Mononuclear cell (primary cell): Measurements from ENCODE around the gene PYGB. TPM values are rescaled to one million over a fixed set of nuclear protein-coding genes. Genes with fewer than 3 reads are reported as not detected.

ENCODE experiments used
- H3K27me3 ChIP-seq: 2 replicates; pipeline ENCODE4 v1.6.0; 2011; ENCODE audit warnings: low read length, control low read depth; ENCODE audit not compliant: insufficient read depth
- H3K4me1 ChIP-seq: 2 replicates; pipeline ENCODE4 v1.5.1; 2011; ENCODE audit warnings: mild to moderate bottlenecking, low read length, control low read depth; ENCODE audit not compliant: insufficient read depth
- H3K4me3 ChIP-seq: 2 replicates; pipeline ENCODE4 v1.5.1; 2011; ENCODE audit warnings: mild to moderate bottlenecking, low read length, moderate library complexity
- H3K9me3 ChIP-seq: 2 replicates; pipeline ENCODE4 v1.5.1; 2011; ENCODE audit warnings: low read depth, mild to moderate bottlenecking, control low read depth, low read length
- total RNA-seq: library from RNA; depleted of rRNA; stranded (reverse); fragments of >200 nt; gene quantifications from one replicate; pipeline ENCODE4 v1.2.3, GENCODE V29; 2012

PYGB gene
- total RNA-seq, 1 donor = 24.8 TPM

DNA sequence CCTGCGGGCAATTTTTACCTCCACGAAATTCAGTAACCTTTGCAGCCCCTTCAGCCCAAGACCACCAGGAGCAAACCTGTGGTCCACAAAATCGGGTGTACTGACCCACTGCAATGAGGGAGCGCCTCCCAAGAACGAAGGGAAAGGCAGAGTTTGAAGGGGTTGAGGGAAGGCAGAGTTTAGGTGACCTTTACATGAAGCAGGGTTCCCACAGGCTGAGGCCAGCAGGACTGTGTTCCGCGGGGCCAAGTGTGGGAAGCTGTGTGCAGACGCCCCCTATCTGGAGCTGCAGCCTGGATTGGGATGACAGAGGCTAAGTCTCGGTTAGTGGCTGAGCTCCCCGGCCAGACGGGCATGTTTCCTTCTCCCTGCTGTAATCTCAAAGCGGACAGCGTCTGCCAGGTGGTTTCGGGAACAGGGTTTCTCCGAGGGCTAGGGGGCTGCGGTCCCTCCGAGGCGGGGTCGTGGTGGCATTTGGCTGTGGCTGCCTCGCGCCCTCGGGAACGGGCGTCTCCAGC lies 826 bp upstream of the PYGB start:
- Histone ChIP-seq H3K4me3 (peak overlapping the region; percentile 75), H3K27me3 (no peaks in the 10 kb centered on the region), H3K4me1 (peaks cover 37% of the 10 kb centered on the region), H3K9me3 (no peaks in the 10 kb centered on the region)

DNA sequence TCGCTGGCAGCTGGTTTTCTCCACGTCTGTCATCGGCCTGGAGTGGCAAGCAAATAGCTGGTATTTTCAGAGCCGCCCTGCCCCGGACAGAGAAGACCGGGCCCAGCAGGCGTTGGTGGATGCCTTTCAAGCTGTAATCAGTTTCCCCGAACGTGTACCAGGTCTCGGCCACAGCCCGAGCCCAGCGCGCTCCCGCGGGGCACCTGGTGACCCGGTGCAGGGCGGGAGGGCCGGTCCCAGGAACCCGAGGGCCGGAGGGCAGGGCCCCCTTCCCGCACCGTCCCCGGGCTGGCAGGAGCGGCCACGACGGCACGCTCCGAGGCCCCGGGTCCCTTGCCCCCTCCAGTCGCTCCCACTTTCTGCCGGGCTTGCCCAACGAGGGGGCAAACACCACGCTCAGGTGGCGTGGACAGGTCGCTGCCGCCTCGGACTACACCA lies 348 bp upstream of the PYGB start:
- Histone ChIP-seq H3K4me3 (peak overlapping the region; percentile 75), H3K27me3 (no peaks in the 10 kb centered on the region), H3K9me3 (no peaks in the 10 kb centered on the region), H3K4me1 (peaks cover 37% of the 10 kb centered on the region)

DNA sequence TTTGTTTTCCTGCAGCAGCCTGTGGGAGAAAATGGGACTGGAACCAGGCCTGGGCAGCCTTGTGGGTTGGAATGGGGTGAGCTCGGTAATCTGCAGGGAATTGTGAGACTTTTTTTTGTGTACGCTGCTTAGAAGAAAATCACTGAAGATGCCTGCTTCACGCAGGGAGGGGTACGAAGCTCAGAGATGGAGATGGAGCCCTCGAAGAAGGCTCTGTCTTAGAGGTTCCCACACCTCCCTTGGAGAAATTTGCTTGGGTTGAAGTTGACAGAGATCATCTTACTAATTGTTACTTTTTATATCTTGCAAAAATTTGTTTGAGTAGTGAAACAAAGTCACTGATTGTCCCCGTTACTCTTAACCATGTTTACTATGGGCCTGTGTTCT lies 894 bp downstream of the PYGB start:
- Histone ChIP-seq H3K9me3 (no peaks in the 10 kb centered on the region), H3K27me3 (no peaks in the 10 kb centered on the region), H3K4me3 (peak overlapping the region; percentile 75), H3K4me1 (peaks cover 37% of the 10 kb centered on the region)

DNA sequence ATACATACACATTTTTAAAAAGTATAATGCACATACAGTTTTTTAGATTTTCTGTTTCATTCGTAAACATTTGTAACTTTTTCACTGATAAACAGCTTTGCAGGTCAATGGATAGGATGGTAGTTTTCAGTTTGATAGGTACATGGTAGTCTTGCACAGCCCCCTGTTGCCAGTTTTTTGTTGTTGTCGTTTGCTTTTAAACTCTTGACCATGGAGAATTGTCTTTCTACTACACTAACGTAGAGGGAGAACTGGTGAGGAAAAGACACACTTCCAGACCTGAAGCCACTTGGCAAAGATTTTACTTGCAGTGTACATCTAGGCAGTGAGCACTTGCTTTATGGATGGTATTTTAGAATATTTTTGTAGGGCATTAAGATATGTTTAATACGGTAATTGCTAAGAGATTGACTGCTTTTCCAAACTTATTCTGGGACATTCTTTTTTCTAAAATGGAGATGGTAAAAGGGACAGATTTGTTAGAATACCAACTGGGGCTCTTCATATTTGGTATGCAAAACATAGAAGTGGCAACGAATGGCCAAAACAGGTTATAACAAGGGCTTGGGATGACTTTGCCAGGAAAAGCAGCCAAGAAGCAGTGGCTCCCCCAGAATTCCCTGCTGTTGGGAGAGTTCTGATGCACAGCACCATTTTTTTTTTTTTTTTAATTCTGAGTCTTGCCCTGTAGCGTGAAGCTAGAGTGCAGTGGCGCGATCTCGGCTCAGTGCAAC lies 1.5 kb downstream of the PYGB start:
- H3K27me3 ChIP-seq = no peaks in the 10 kb centered on the region
- no peak overlapping the region for H3K4me3 ChIP-seq
- H3K4me1 ChIP-seq = peaks cover 37% of the 10 kb centered on the region
- no peaks in the 10 kb centered on the region for H3K9me3 ChIP-seq

DNA sequence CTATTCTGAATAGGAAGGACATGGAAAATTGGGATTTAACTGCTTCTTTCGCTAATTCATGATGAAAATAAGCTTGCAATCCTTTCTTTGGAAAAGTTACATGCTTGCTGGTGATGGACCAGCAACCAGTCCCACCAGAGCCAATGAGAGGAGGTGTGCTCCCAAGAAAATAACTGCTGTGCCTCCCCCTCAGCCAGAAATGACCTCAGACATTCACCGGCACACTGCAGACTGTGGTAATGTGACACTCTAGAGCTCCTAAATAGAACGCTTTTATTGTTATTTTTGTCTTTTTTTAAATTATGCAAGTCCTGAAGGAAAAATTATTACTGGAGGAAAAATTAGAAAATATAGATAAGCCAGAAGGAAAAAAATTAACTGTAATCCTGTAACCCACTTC lies 2.6 kb downstream of the PYGB start:
- Histone ChIP-seq H3K27me3 (no peaks in the 10 kb centered on the region), H3K9me3 (no peaks in the 10 kb centered on the region), H3K4me3 (no peak overlapping the region), H3K4me1 (peaks cover 37% of the 10 kb centered on the region)

DNA sequence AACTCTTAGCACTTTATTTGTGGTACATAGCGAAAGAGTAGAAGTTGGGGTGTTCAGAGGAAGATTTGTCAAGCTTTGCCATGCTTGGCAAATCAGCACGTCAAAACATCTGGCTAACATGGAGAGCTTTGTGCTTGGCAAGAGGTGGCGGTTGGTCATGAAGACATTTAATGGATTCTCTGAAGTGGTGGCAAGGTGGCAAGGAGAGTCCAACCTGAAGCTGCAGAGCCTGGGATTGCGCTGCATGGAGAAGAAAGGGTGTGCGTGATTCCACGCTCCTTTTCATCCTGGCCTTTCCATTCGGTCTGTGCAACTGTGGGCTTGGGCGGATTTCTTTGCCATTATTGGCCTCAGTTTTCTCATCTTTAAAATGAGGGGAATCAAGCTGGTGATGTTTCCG lies 3.1 kb downstream of the PYGB start:
- no peak overlapping the region for H3K4me3 ChIP-seq

DNA sequence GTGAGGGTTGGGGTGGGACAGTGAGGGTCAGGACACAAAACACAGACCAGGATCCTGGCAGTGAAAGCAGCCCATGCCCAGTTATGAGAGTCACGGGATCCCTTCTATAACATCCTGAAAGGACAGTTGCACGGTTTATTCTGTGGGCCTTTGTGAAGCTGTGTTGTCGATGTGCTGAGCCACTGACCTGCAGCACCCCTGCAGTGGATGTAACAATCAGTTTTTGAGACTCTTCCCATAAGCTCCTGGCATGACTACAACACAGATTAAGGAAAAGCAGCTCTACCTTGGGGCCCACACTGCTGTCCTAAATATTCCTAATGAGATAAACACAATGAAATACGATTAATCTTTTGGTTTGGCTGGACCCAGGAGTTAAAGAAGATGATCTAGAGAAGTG lies 3.7 kb downstream of the PYGB start:
- Histone ChIP-seq H3K27me3 (no peaks in the 10 kb centered on the region), H3K4me1 (peaks cover 37% of the 10 kb centered on the region), H3K4me3 (no peak overlapping the region), H3K9me3 (no peaks in the 10 kb centered on the region)

More for the DNA sequence above, 3.1 kb downstream of the PYGB start:
- H3K4me1 ChIP-seq = peaks cover 37% of the 10 kb centered on the region
- no peaks in the 10 kb centered on the region for H3K9me3 ChIP-seq
- H3K27me3 ChIP-seq = no peaks in the 10 kb centered on the region

DNA sequence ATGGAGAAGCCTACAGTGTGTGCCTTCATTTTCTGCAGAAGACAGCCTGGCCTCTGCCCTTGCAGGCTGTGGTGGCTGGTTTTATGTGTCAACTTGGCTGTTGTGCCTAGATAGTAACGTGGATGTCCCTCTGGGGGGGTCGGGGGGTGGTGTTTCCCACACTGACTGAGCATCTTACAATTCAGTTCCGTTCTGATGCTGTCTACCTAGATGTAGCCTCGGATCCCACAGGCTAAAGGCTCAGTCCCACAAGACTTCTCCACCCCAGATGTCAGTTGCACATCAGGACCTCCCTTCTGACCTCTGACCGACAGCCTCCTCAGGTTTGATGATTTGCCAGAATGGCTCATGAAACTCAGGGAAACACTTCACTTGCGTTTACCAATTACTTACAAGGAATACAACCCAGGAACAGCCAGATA lies 4.4 kb downstream of the PYGB start:
- Histone ChIP-seq H3K4me3 (no peak overlapping the region), H3K4me1 (peaks cover 31% of the 10 kb centered on the region), H3K27me3 (no peaks in the 10 kb centered on the region), H3K9me3 (no peaks in the 10 kb centered on the region)

DNA sequence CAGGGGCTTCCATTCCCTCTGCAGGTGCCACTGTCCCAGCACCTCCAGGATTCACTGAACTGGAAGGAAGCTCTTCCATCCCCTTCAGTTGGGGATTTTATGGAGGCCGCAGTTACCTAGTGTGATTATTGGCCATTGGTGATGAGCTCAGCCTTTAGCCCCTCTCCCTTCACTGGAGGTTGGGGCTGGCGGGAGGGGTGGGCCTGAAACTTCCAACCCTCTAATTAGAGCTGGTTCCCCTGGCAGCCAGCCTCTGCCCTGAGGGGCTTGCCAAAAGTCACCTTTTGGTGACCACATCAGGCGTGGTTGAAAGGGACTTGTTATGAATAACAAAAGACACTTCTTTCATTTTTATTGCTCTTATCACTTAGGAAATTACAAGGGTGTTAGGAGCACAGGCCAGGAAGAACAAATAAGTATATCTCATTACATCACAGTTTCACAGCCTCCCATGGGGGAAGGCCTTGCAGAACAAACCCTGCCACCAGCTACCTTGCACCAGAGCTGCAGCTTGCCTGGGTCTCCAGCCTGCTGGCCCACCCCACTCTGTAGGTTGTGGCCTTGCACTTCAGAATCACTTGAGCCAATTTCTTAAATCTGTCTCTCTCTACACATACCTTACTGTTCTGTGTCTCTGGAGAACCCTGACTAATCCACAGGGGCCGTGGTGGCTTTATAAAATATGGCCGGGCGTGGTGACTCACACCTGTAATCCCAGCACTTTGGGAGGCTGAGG lies 5.0 kb downstream of the PYGB start:
- H3K4me1 ChIP-seq = peaks cover 27% of the 10 kb centered on the region
- no peaks in the 10 kb centered on the region for H3K27me3 ChIP-seq
- no peaks in the 10 kb centered on the region for H3K9me3 ChIP-seq
- no peak overlapping the region for H3K4me3 ChIP-seq

DNA sequence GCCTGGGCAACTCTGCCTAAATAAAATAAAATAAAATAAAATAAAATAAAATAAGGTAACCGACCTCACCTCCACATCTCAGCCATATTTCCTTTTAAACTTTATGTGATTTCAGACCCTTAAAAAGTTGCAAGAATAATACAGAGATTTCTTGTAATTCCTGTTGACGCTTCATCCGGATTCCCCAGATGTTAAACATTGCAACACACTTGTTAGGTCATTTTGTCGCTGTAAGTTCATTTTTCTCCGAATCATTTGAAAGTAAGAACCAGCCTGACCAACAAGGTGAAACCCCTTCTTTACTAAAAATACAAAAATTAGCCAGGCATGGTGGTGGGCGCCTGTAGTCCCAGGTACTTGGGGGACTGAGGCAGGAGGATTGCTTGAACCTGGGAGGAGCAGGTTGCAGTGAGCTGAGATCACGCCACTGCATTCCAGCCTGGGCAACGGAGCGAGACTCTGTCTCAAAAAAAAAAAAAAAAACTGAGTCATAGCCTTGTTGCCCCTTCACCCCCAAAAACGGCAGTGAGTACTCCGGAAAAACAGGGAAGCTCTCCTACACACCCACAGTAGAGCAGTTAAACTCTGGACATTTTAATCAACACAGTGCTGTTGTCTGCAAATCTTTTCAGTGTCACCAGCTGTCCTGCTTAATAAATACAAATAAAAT lies 5.9 kb downstream of the PYGB start:
- Histone ChIP-seq H3K9me3 (no peaks in the 10 kb centered on the region), H3K4me1 (peaks cover 24% of the 10 kb centered on the region), H3K27me3 (no peaks in the 10 kb centered on the region), H3K4me3 (no peak overlapping the region)

DNA sequence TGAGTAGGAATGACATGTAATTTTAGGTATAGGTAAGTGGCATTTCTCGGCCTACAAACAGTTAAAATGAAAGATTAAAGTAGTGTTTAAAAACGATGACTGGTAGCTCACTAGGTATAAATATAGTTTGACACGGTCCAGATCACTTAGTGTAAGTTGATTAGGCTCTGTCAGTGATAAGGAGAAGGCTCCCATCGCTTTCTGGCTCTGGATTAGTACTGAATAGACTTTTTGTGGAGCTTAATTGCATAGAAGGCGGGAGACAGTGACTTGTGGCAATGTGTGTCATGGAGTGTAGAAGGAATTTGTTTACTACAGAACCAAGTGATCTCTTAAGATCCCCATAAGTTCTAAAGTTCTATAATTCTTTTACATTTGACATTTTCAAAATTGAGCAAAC lies 6.7 kb downstream of the PYGB start:
- Histone ChIP-seq H3K9me3 (no peaks in the 10 kb centered on the region), H3K27me3 (no peaks in the 10 kb centered on the region), H3K4me3 (no peak overlapping the region), H3K4me1 (peaks cover 16% of the 10 kb centered on the region)

DNA sequence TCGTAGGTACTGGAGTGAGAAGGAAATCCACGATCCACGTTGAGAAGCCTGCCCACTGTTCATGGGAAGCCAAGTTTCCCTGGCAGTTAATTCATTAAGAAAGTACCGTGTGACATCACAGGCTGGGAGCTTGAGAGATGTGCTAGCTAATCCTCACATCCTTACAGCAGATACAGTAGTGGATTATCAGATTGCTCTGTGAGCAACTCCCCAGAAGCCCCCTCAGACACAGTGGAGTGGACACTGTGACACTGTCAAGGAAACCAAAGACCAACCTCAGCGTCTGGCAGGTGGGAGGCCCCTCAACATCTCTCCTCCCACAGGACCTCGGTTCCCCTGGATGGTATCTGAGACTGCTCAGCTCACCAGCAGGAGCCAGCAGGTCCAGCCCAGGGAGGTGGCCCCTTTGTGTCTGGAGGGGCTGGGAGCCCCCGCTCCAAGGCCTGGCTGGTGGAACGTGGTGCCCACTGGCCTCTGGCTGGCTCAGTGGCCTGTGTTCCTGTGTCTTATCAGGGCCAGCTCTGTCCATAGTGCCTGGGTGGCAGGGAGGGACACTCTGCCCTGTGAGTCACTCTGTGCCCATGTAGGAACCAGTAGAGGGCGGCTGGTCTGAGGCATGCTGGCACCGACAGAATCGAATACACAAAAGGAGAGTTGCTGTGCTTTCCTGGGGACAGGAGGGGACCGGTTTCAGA lies 7.2 kb downstream of the PYGB start:
- Histone ChIP-seq H3K9me3 (no peaks in the 10 kb centered on the region), H3K4me3 (no peak overlapping the region), H3K4me1 (peaks cover 10% of the 10 kb centered on the region), H3K27me3 (no peaks in the 10 kb centered on the region)

DNA sequence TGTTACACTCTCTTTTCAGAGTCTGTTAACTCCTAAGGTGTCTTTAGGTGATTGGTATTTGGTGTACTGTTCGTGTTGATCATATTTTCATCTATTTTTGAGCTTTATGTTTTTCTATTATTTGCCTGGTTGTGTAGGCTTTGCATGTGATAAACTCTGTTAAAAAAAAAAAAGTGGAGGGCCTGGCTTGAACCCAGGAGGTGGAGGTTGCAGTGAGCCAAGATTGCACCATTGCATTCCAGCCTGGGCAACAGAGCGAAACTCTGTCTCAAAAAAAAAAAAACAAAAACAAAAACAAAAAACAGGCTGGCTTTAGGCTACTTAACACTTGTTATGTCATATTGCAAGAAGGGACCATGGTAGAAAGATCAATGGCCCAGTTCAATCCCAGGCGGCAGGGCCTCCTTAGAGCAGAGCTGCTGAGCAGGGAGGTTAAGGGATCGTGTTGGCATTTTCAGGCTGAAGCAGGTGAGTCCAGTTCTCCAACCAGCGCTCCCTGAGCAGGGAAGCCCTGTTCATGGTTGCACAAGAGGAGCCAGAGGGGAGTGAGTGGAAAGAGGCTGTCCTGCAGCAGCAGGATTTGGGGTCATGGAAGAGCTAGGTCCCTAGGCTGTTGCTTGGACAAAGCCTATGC lies 8.5 kb downstream of the PYGB start:
- peaks cover 3% of the 10 kb centered on the region for H3K4me1 ChIP-seq
- no peaks in the 10 kb centered on the region for H3K27me3 ChIP-seq
- H3K4me3 ChIP-seq = no peak overlapping the region
- no peaks in the 10 kb centered on the region for H3K9me3 ChIP-seq

DNA sequence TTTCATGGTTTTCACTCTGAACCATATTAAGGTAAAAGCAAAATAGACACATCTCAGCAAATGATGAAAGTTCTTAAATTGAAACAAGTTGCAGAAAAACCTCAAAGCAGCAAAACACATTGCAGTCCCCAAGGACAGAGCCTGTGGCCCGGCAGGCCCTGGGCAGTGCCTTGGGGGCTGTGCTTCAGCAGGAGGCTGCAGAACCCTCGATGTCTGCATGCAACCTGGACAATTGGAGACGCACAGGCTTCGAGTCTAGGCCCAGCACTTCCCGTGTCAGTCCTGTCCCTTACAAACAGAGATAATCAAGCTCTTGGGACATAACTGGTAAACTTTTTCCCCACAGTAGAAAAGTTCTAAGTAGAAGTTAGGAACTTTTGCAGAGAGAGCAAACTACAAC lies 9.2 kb downstream of the PYGB start:
- H3K9me3 ChIP-seq = no peaks in the 10 kb centered on the region
- H3K4me3 ChIP-seq = no peak overlapping the region
- no peaks in the 10 kb centered on the region for H3K4me1 ChIP-seq
- H3K27me3 ChIP-seq = no peaks in the 10 kb centered on the region
